HepG2 (cell line): ENCODE results near the gene CRISPLD2. TPM values are rescaled to one million over a fixed set of nuclear protein-coding genes. Genes with fewer than 3 reads are reported as not detected.

Experiments
- ATRX ChIP-seq: sonication (generic); formaldehyde crosslinking; IDR thresholded peaks from 2 replicates; pipeline ENCODE4 v1.4.0; 2020; ENCODE audit warnings: missing genetic modification reagents, borderline replicate concordance
- DBP ChIP-seq: sonication (generic); formaldehyde crosslinking; IDR thresholded peaks from 2 replicates; pipeline ENCODE4 v1.4.0; 2020; ENCODE audit warnings: missing genetic modification reagents; ENCODE audit errors: not compliant biosample characterization
- FOXA3 ChIP-seq: IDR thresholded peaks from 2 replicates; pipeline ENCODE4 v1.6.1; 2016; ENCODE audit warnings: missing genetic modification reagents, missing compliant biosample characterization
- JARID2 ChIP-seq: sonication (generic); formaldehyde crosslinking; IDR thresholded peaks from 2 replicates; pipeline ENCODE4 v1.8.1; 2023; ENCODE audit warnings: missing genetic modification reagents, inconsistent platforms; ENCODE audit not compliant: insufficient replicate concordance
- MXD3 ChIP-seq: IDR thresholded peaks from 2 replicates; pipeline ENCODE4 v1.6.1; 2016; ENCODE audit warnings: mild to moderate bottlenecking, missing biosample characterization, missing genetic modification reagents
- PRMT3 ChIP-seq: sonication (generic); formaldehyde crosslinking; IDR thresholded peaks from 2 replicates; pipeline ENCODE4 v1.8.1; 2022; ENCODE audit warnings: low read depth, mild to moderate bottlenecking, moderate library complexity, missing genetic modification reagents, borderline replicate concordance
- REXO4 ChIP-seq: sonication (generic); formaldehyde crosslinking; IDR thresholded peaks from 2 replicates; pipeline ENCODE4 v1.8.0; 2022; ENCODE audit warnings: missing genetic modification reagents, mild to moderate bottlenecking, borderline replicate concordance
- TRIM24 ChIP-seq: sonication (generic); formaldehyde crosslinking; IDR thresholded peaks from 2 replicates; pipeline ENCODE4 v1.8.0; 2022; ENCODE audit warnings: mild to moderate bottlenecking, missing genetic modification reagents
- TSC22D2 ChIP-seq: sonication (generic); formaldehyde crosslinking; IDR thresholded peaks from 2 replicates; pipeline ENCODE4 v1.5.1; 2020; ENCODE audit warnings: missing genetic modification reagents, mild to moderate bottlenecking, borderline replicate concordance
- ZNF234 ChIP-seq: sonication (generic); formaldehyde crosslinking; conservative IDR thresholded peaks from 2 replicates; pipeline ENCODE4 v1.5.1; 2020; ENCODE audit warnings: mild to moderate bottlenecking, missing genetic modification reagents
- ZNF274 ChIP-seq: sonication (generic); formaldehyde crosslinking; IDR thresholded peaks from 2 replicates; pipeline ENCODE4 v1.5.1; 2020; ENCODE audit warnings: mild to moderate bottlenecking, missing genetic modification reagents
- ZNF562 ChIP-seq: sonication (generic); formaldehyde crosslinking; IDR thresholded peaks from 2 replicates; pipeline ENCODE4 v1.8.0; 2022; ENCODE audit warnings: missing genetic modification reagents, borderline replicate concordance
- ZNF776 ChIP-seq: sonication (generic); formaldehyde crosslinking; IDR thresholded peaks from 2 replicates; pipeline ENCODE4 v1.4.0; 2020; ENCODE audit warnings: mild to moderate bottlenecking, missing genetic modification reagents
- ZNF841 ChIP-seq: sonication (generic); formaldehyde crosslinking; IDR thresholded peaks from 2 replicates; pipeline ENCODE4 v1.8.1; 2023; ENCODE audit warnings: missing genetic modification reagents, borderline replicate concordance
- polyA plus RNA-seq, 8 experiments: library from polyadenylated mRNA; depleted of rRNA in 3 of 8; stranded (reverse) in 7 of 8; unstranded in 1 of 8; fragments of >200 nt; fragmentation: Illumina TruSeq in 4 of 8; extraction: Trizol in 4 of 8; gene quantifications; 2 replicates each; pipeline versions ENCODE4 v1.2.1 to v1.2.3, GENCODE V29; 2011 to 2016; ENCODE audit warnings: low read depth in 4 of 8, missing spikeins in 1 of 8, mixed read lengths in 1 of 8; ENCODE audit not compliant: insufficient read depth in 1 of 8
- total RNA-seq, 5 experiments: library from RNA; depleted of rRNA; stranded (reverse); fragments of >200 nt; fragmentation: Illumina TruSeq; extraction: Trizol; gene quantifications; 2 replicates each; pipeline ENCODE4 v1.2.3, GENCODE V29; 2016; ENCODE audit warnings: low read depth in 1 of 5
- TF ChIP-seq, protein P1 (sequence below): sonication (generic); formaldehyde crosslinking; IDR thresholded peaks from 2 replicates; pipeline ENCODE4 v1.4.0; 2020; ENCODE audit warnings: missing genetic modification reagents
- TF ChIP-seq, protein P2 (sequence below): sonication (generic); formaldehyde crosslinking; IDR thresholded peaks from 2 replicates; pipeline ENCODE4 v1.8.1; 2022; ENCODE audit warnings: low read depth, mild to moderate bottlenecking, missing genetic modification reagents
- TF ChIP-seq, protein P3 (sequence below): sonication (generic); formaldehyde crosslinking; IDR thresholded peaks from 2 replicates; pipeline ENCODE4 v1.5.0; 2020; ENCODE audit warnings: mild to moderate bottlenecking, missing genetic modification reagents, borderline replicate concordance
- TF ChIP-seq, protein P4 (sequence below): sonication (generic); formaldehyde crosslinking; IDR thresholded peaks from 2 replicates; pipeline ENCODE4 v1.4.0; 2020; ENCODE audit warnings: mild to moderate bottlenecking, missing genetic modification reagents
- TF ChIP-seq, protein P5 (sequence below): sonication (generic); formaldehyde crosslinking; IDR thresholded peaks from 2 replicates; pipeline ENCODE4 v1.4.0; 2020; ENCODE audit warnings: missing genetic modification reagents

The CRISPLD2 gene
- total and polyA plus RNA-seq, 2 of the 13 experiments (the other 11 are each of a cell fraction or from before 2014, with no cell fraction given): 0.04 to 0.31 TPM

GRCh38 chr16:84816023-84816422, 3.8 kb upstream of the CRISPLD2 start (continued):
- TF ChIP-seq REXO4 (CRISPR knock-in tag): no peak
- no peak for TF ChIP-seq ZNF776 (CRISPR knock-in tag)
- TF ChIP-seq, protein P1, sequence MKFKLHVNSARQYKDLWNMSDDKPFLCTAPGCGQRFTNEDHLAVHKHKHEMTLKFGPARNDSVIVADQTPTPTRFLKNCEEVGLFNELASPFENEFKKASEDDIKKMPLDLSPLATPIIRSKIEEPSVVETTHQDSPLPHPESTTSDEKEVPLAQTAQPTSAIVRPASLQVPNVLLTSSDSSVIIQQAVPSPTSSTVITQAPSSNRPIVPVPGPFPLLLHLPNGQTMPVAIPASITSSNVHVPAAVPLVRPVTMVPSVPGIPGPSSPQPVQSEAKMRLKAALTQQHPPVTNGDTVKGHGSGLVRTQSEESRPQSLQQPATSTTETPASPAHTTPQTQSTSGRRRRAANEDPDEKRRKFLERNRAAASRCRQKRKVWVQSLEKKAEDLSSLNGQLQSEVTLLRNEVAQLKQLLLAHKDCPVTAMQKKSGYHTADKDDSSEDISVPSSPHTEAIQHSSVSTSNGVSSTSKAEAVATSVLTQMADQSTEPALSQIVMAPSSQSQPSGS (CRISPR knock-in tag): no peak
- 0 out of 2 replicates have a peak, but pooled peaks have one; percentile 25 for TF ChIP-seq FOXA3 (CRISPR knock-in tag)
- TF ChIP-seq, protein P2, sequence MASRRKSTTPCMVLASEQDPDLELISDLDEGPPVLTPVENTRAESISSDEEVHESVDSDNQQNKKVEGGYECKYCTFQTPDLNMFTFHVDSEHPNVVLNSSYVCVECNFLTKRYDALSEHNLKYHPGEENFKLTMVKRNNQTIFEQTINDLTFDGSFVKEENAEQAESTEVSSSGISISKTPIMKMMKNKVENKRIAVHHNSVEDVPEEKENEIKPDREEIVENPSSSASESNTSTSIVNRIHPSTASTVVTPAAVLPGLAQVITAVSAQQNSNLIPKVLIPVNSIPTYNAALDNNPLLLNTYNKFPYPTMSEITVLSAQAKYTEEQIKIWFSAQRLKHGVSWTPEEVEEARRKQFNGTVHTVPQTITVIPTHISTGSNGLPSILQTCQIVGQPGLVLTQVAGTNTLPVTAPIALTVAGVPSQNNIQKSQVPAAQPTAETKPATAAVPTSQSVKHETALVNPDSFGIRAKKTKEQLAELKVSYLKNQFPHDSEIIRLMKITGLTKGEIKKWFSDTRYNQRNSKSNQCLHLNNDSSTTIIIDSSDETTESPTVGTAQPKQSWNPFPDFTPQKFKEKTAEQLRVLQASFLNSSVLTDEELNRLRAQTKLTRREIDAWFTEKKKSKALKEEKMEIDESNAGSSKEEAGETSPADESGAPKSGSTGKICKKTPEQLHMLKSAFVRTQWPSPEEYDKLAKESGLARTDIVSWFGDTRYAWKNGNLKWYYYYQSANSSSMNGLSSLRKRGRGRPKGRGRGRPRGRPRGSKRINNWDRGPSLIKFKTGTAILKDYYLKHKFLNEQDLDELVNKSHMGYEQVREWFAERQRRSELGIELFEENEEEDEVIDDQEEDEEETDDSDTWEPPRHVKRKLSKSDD (CRISPR knock-in tag): peak; percentile 63; the same call in 1 of the 2 replicates
- no peak for TF ChIP-seq JARID2 (CRISPR knock-in tag)
- no peak for TF ChIP-seq PRMT3 (CRISPR knock-in tag)
- TF ChIP-seq, protein P3, sequence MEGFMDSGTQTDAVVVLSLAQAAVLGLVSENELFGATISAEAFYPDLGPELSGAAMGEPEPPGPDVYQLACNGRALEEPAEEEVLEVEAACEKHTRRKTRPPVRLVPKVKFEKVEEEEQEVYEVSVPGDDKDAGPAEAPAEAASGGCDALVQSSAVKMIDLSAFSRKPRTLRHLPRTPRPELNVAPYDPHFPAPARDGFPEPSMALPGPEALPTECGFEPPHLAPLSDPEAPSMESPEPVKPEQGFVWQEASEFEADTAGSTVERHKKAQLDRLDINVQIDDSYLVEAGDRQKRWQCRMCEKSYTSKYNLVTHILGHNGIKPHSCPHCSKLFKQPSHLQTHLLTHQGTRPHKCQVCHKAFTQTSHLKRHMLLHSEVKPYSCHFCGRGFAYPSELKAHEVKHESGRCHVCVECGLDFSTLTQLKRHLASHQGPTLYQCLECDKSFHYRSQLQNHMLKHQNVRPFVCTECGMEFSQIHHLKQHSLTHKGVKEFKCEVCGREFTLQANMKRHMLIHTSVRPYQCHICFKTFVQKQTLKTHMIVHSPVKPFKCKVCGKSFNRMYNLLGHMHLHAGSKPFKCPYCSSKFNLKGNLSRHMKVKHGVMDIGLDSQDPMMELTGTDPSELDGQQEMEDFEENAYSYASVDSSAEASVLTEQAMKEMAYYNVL (CRISPR knock-in tag): no peak
- TF ChIP-seq ATRX (CRISPR knock-in tag): no peak
- TF ChIP-seq, protein P4, sequence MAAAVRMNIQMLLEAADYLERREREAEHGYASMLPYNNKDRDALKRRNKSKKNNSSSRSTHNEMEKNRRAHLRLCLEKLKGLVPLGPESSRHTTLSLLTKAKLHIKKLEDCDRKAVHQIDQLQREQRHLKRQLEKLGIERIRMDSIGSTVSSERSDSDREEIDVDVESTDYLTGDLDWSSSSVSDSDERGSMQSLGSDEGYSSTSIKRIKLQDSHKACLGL (CRISPR knock-in tag): no peak
- no peak for TF ChIP-seq ZNF562
- TF ChIP-seq DBP (CRISPR knock-in tag): no peak
- no peak for TF ChIP-seq ZNF234
- no peak for TF ChIP-seq TSC22D2 (CRISPR knock-in tag)
- TF ChIP-seq MXD3 (CRISPR knock-in tag): no peak
- TF ChIP-seq TRIM24: 0 out of 2 replicates have a peak, but pooled peaks have one; percentile 24
- TF ChIP-seq, protein P5, sequence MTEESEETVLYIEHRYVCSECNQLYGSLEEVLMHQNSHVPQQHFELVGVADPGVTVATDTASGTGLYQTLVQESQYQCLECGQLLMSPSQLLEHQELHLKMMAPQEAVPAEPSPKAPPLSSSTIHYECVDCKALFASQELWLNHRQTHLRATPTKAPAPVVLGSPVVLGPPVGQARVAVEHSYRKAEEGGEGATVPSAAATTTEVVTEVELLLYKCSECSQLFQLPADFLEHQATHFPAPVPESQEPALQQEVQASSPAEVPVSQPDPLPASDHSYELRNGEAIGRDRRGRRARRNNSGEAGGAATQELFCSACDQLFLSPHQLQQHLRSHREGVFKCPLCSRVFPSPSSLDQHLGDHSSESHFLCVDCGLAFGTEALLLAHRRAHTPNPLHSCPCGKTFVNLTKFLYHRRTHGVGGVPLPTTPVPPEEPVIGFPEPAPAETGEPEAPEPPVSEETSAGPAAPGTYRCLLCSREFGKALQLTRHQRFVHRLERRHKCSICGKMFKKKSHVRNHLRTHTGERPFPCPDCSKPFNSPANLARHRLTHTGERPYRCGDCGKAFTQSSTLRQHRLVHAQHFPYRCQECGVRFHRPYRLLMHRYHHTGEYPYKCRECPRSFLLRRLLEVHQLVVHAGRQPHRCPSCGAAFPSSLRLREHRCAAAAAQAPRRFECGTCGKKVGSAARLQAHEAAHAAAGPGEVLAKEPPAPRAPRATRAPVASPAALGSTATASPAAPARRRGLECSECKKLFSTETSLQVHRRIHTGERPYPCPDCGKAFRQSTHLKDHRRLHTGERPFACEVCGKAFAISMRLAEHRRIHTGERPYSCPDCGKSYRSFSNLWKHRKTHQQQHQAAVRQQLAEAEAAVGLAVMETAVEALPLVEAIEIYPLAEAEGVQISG (CRISPR knock-in tag): peak; percentile 38; the same call in 1 of the 2 replicates
- no peak for TF ChIP-seq ZNF841
- no peak for TF ChIP-seq ZNF274 (CRISPR knock-in tag)
